ENCODE measurements around the gene OR52N5. TPM values are rescaled to one million over a fixed set of nuclear protein-coding genes. Genes with fewer than 3 reads are reported as not detected.

OR52N5 gene
- total RNA-seq = not detected in 2 replicates
- long read RNA-seq = 0 reads

DNA sequence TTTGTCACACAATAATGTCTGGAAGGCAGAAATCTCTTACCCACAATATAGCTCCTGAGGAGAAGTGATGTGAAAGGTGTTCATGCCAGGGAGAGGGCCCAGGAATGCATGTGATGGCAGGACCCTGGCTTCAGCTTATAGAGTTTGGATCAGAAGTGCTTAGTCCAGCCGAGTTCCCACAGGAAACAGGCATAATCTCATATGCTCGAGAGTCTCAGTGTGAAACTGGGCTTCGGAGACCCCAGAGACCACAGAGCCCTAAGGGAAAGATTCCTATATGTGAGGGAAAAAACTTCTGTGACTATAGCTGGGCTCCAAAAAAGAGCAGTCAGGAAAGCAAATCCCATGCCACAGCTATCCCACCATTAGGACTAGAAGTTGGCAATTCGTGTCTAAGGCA lies at the start of gene OR52N5:
TSS of gene OR52N5 (minus strand) at position 101 of the 400 bp plus-strand sequence. CDS start 4,721 bp downstream, outside the sequence.
- Mint-ChIP-seq H3K4me3 (ENCODE audit: low read depth) (no peak within 1 kb of the TSS), H3K36me3 (ENCODE audit: insufficient read depth) (no peaks in the 10 kb centered on the region), H3K4me1 (ENCODE audit: low read depth) (no peaks in the 10 kb centered on the region), H3K27me3 (peaks cover 23% of the 10 kb centered on the region), H3K9me3 (ENCODE audit: low read depth) (no peaks in the 10 kb centered on the region), H3K27ac (no peak within 1 kb of the TSS)
- no peak for DNase-seq (ENCODE audit: low spot score, unreplicated experiment)
- no peak for TF ChIP-seq CTCF (IDR thresholded peaks at IDR 0.05; ENCODE audit: unreplicated experiment)

DNA sequence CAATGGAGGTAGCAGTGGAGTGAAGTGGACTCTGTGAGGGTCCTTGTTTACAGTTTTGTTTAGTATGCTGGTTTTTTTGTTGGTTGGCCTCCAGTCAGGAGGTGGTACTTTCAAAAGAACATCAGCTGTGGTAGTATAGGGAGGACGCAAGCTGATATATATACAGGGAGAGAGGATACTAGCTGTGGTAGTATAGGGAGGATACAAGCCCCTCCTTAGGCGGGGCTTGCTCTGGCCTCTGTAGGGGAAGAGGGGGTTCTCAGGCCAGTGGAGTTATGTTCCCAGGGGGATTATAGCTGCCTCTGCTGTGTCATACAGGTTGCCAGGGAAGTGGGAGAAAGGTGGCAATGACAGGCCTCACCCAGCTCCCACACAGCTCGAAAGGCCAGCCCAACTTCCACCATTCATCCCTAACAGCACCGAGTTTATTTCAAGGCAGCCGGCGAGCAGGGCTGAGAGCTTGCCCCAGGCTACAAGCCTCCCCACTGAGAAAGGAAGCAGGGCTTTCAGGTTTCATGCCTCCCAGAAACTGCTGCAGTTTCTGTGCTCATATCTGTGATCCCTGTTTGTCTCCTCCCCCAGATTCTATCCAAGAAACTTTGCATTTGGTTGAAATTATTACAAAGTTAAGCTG lies 48.2 kb upstream of the OR52N5 start:
- TF ChIP-seq CTCF (IDR thresholded peaks at IDR 0.05; ENCODE audit: unreplicated experiment) = no peak
- no peak overlapping the region for H3K4me3 Mint-ChIP-seq (ENCODE audit: low read depth)
- no peaks in the 10 kb centered on the region for H3K4me1 Mint-ChIP-seq (ENCODE audit: low read depth)
- no peaks in the 10 kb centered on the region for H3K27me3 Mint-ChIP-seq
- no peaks in the 10 kb centered on the region for H3K9me3 Mint-ChIP-seq (ENCODE audit: low read depth)
- DNase-seq (ENCODE audit: low spot score, unreplicated experiment) = no peak
- no peaks in the 10 kb centered on the region for H3K36me3 Mint-ChIP-seq (ENCODE audit: insufficient read depth)
- no peak overlapping the region for H3K27ac Mint-ChIP-seq

DNA sequence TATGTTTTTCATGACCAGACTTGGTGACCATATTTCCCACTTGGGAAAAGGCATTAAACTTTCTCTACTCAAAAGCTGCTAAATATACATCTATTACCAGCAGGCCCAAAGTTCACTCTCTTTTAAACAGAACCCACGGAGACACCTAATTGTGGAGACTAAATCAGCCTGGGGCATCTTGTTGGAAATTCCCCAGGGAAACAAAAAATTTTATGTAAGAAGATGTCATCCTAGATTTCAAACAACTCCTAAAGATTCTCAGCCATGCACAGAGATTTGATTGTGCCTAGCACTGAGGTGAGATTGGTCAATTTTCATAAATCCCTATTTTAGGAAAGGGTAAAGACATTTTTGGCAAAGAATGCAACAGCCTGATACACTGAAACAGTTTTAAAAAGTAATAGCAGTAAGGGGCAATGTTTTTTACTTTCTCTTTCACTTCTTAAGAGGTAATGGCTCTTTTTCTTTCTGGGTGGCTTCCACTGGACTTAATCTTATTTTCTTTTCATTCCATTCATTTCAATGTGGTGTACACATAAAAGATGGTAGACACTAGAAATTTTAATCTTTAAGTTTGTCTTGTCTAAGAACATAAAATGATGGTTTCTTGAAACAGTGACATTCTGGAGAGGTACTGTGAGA lies 35.2 kb upstream of the OR52N5 start:
- no peak for TF ChIP-seq CTCF (IDR thresholded peaks at IDR 0.05; ENCODE audit: unreplicated experiment)
- no peaks in the 10 kb centered on the region for H3K9me3 Mint-ChIP-seq (ENCODE audit: low read depth)
- no peaks in the 10 kb centered on the region for H3K4me1 Mint-ChIP-seq (ENCODE audit: low read depth)
- no peaks in the 10 kb centered on the region for H3K27me3 Mint-ChIP-seq
- no peaks in the 10 kb centered on the region for H3K36me3 Mint-ChIP-seq (ENCODE audit: insufficient read depth)
- no peak overlapping the region for H3K27ac Mint-ChIP-seq
- DNase-seq (ENCODE audit: low spot score, unreplicated experiment) = no peak
- no peak overlapping the region for H3K4me3 Mint-ChIP-seq (ENCODE audit: low read depth)

GRCh38 chr11:5815534-5815933 lies 32.4 kb upstream of the OR52N5 start:
- Mint-ChIP-seq H3K36me3 (ENCODE audit: insufficient read depth) (no peaks in the 10 kb centered on the region), H3K4me3 (ENCODE audit: low read depth) (no peak overlapping the region), H3K9me3 (ENCODE audit: low read depth) (no peaks in the 10 kb centered on the region), H3K27me3 (no peaks in the 10 kb centered on the region), H3K27ac (no peak overlapping the region), H3K4me1 (ENCODE audit: low read depth) (no peaks in the 10 kb centered on the region)
- no peak for DNase-seq (ENCODE audit: low spot score, unreplicated experiment)
- no peak for TF ChIP-seq CTCF (IDR thresholded peaks at IDR 0.05; ENCODE audit: unreplicated experiment)

DNA sequence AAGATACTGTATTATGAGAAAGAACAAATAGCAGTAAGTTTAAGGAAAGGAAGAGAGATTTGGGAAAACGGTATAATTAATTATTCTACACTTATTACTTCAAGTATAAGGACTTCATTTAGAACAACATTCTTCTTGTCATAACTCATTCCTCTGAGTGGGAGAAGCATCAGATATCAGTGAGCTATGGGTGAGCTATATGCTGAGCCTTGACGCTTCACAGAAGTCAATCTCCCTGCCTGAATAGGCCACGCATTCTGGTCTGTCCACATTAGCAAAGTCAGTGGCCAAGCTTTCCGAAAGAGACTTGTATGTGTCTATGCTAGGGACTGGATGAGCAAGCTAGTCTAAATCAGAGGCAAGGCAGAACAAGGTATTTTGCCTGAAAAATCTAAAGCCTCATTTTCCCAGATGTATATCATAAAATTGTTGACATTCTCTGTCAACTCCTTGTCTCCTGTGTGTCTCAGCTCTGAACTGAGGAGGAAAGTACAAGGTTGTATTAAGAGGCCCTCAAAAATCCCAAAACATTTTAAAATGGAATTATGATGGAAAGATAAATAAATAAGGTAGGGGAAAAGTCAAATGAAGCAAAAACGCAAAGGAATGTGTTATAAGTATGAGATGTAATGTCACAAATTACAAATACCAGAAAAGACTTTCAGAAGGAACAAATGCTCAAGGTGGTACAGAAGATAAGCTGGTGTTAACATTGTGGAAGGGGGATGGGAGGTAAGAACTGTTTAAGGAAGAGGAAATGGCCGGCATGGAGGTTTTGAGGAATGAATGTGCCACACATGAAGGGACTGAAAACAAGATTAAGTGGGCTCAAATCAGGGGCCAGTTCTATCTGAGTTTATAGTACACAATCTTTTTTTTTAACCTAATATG lies 27.0 kb upstream of the OR52N5 start:
- H3K27ac Mint-ChIP-seq = no peak overlapping the region

More for the DNA sequence above, 27.0 kb upstream of the OR52N5 start:
- DNase-seq (ENCODE audit: low spot score, unreplicated experiment) = no peak
- Mint-ChIP-seq H3K36me3 (ENCODE audit: insufficient read depth) (no peaks in the 10 kb centered on the region), H3K27me3 (peaks cover 8% of the 10 kb centered on the region), H3K4me3 (ENCODE audit: low read depth) (no peak overlapping the region), H3K9me3 (ENCODE audit: low read depth) (no peaks in the 10 kb centered on the region), H3K4me1 (ENCODE audit: low read depth) (peaks cover 6% of the 10 kb centered on the region)
- TF ChIP-seq CTCF (IDR thresholded peaks at IDR 0.05; ENCODE audit: unreplicated experiment) = no peak
